Measurements from ENCODE around the gene MCRIP1. TPM values are rescaled to one million over a fixed set of nuclear protein-coding genes. Genes with fewer than 3 reads are reported as not detected.

The MCRIP1 gene
- total RNA-seq, 1 experiment from 2014 or later: 115 TPM

DNA sequence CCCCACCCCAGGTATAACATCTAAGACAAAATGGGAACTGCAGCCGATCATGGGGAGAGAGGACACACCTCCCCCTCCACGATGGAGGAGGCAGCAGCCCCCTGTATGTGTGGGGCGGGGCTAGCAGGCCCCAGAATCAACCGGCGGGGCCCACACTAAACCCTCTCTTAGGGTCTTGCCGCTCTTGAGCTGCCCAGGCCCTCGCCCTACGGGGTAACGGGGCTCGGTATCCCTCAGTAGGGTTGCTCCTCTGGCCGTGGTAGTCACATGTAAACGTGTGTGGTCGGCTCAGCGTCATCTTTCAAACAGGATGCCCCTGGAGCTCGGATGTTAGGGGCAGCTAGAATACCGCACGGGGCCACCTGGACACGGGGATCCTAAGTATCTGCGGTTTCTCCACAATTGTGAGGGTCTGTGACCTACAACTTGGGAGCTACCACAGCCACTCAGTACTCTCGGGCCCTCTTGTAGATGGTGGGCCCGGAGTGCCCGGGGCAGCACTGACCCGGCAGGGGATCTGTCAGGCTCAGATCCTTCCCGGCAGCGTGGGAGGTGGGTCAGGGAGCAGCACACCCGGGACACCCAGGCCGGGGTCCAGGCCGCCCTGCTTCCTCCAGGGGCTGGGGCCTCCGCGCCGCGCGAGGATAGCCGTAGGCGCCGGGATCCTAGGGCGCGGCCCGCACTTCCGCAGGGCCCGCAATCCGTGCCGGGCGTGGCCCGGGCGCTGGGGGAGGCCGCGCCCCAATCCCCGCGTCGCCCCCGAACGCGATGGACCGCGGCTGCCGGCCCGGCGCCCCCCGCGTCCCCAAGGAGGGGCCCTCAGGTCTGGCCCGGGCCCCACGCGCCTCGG is 37.3 kb upstream of the MCRIP1 start:
- peaks cover 9% of the 10 kb centered on the region; the same call in 1 of the 2 replicates for H3K36me3 ChIP-seq (ENCODE audit: control insufficient read depth, insufficient read depth, low read length)
- CTCF ChIA-PET: no interaction called here
- DNase-seq (ENCODE audit: low read depth, low spot score): no peak
- TF ChIP-seq TCF7L2 (IDR thresholded peaks at IDR 0.05; ENCODE audit: low read depth, low read length) (no peak; the same call in 1 of the 2 replicates), SIN3A (IDR thresholded peaks at IDR 0.05; ENCODE audit: borderline replicate concordance, insufficient read depth, low read depth, low read length) (no peak), POLR2AphosphoS5 (IDR thresholded peaks at IDR 0.05; ENCODE audit: low read depth, low read length) (no peak; the same call in 1 of the 2 replicates)
- TF ChIP-seq, protein P1, sequence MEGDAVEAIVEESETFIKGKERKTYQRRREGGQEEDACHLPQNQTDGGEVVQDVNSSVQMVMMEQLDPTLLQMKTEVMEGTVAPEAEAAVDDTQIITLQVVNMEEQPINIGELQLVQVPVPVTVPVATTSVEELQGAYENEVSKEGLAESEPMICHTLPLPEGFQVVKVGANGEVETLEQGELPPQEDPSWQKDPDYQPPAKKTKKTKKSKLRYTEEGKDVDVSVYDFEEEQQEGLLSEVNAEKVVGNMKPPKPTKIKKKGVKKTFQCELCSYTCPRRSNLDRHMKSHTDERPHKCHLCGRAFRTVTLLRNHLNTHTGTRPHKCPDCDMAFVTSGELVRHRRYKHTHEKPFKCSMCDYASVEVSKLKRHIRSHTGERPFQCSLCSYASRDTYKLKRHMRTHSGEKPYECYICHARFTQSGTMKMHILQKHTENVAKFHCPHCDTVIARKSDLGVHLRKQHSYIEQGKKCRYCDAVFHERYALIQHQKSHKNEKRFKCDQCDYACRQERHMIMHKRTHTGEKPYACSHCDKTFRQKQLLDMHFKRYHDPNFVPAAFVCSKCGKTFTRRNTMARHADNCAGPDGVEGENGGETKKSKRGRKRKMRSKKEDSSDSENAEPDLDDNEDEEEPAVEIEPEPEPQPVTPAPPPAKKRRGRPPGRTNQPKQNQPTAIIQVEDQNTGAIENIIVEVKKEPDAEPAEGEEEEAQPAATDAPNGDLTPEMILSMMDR (IDR thresholded peaks at IDR 0.05): no peak
- TF ChIP-seq, protein P2, sequence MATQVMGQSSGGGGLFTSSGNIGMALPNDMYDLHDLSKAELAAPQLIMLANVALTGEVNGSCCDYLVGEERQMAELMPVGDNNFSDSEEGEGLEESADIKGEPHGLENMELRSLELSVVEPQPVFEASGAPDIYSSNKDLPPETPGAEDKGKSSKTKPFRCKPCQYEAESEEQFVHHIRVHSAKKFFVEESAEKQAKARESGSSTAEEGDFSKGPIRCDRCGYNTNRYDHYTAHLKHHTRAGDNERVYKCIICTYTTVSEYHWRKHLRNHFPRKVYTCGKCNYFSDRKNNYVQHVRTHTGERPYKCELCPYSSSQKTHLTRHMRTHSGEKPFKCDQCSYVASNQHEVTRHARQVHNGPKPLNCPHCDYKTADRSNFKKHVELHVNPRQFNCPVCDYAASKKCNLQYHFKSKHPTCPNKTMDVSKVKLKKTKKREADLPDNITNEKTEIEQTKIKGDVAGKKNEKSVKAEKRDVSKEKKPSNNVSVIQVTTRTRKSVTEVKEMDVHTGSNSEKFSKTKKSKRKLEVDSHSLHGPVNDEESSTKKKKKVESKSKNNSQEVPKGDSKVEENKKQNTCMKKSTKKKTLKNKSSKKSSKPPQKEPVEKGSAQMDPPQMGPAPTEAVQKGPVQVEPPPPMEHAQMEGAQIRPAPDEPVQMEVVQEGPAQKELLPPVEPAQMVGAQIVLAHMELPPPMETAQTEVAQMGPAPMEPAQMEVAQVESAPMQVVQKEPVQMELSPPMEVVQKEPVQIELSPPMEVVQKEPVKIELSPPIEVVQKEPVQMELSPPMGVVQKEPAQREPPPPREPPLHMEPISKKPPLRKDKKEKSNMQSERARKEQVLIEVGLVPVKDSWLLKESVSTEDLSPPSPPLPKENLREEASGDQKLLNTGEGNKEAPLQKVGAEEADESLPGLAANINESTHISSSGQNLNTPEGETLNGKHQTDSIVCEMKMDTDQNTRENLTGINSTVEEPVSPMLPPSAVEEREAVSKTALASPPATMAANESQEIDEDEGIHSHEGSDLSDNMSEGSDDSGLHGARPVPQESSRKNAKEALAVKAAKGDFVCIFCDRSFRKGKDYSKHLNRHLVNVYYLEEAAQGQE (IDR thresholded peaks at IDR 0.05; ENCODE audit: insufficient read depth in 1 of 2, low read depth in 2 of 2, low read length in 1 of 2): no peak
- peak overlapping the region; percentile 77 to 93 for H3K4me3 ChIP-seq (ENCODE audit: low read depth in 2 of 2, low read length in 2 of 2)
- peak overlapping the region; percentile 98 for H3K27ac ChIP-seq (ENCODE audit: low read length)
- peaks cover 53% of the 10 kb centered on the region for H3K4me1 ChIP-seq (ENCODE audit: control insufficient read depth, insufficient read depth, low read length)
- in situ Hi-C loops (cut with HindIII; ENCODE audit: low pct_unique_long_range_greater_than_20kb, low sequenced_read_pairs): no loop called here
- POLR2A ChIA-PET: interaction anchor here (0.6 to 0.9 kb wide), 2 partner anchors 149 to 1241 kb away, joined by 3 read pairs; no protein-coding TSS in a partner anchor
- H3K27me3 ChIP-seq (ENCODE audit: control insufficient read depth, insufficient read depth, low read length): no peaks in the 10 kb centered on the region
- intact Hi-C loops (cut with micrococcal nuclease; ENCODE audit: unreplicated experiment): no loop called here
- ATAC-seq: peak; percentile 1
- no TSS peak for BruUV-seq (replicated peaks)
- no peaks in the 10 kb centered on the region for H3K9me3 ChIP-seq (ENCODE audit: control insufficient read depth, insufficient read depth, low read depth, low read length)

DNA sequence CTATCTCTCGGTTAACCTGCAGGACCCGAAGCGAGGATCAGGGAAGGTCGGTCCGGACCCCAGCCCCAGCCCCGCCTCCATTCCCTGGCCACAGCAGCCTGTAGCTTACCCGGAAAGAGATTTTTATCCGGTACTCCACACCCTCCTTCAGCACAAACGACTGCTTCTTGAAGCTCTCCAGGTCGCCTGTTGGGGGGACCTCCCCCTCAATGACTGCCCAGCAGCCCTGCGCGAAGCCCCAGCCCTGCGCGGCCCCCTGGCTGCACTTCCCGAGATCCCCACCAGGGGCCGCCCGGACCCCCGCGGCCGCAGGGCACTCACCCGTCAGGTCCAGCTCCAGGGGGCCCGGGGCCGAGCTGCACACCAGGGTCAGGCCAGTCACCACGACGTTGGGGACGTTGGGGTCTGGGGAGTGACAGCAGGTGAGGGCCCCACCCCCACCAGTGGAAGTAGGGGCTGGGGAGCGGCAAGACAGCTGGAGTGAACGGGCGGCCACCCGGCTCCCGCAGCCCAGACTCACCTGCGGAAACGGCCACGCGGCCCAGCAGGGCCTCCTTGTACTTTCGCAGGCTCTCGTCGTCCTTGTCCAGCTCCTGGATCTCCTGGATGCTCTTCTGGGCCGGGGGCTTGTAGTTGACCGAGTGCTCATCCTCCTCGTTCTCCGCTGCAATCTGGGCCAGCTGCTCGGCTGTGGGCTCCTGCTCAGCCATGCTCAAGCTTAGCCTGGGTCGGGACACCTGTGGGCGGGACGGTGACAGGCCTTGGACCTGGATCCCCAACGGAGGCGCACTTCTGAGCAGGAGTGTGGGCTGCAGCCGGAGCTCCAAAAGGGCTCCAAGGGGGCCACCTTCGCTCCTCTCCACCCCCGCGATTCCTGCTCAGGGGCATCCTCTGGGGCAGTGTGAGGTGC is 36.4 kb upstream of the MCRIP1 start:
- no peak for DNase-seq (ENCODE audit: low read depth, low spot score)
- in situ Hi-C loops (cut with HindIII; ENCODE audit: low pct_unique_long_range_greater_than_20kb, low sequenced_read_pairs): no loop called here
- Histone ChIP-seq H3K27me3 (ENCODE audit: control insufficient read depth, insufficient read depth, low read length) (no peaks in the 10 kb centered on the region), H3K36me3 (ENCODE audit: control insufficient read depth, insufficient read depth, low read length) (peaks cover 9% of the 10 kb centered on the region; the same call in 1 of the 2 replicates), H3K9me3 (ENCODE audit: control insufficient read depth, insufficient read depth, low read depth, low read length) (no peaks in the 10 kb centered on the region), H3K4me3 (ENCODE audit: low read depth in 2 of 2, low read length in 2 of 2) (peak overlapping the region; percentile 77 to 93), H3K4me1 (ENCODE audit: control insufficient read depth, insufficient read depth, low read length) (peaks cover 54% of the 10 kb centered on the region), H3K27ac (ENCODE audit: low read length) (peak overlapping the region; percentile 98)
- intact Hi-C loops (cut with micrococcal nuclease; ENCODE audit: unreplicated experiment): loop anchor here (10.0 kb wide), 1 partner anchor 155 kb away; the partner anchor contains the start of genes CENPX and LRRC45
- ChIA-PET POLR2A (interaction anchor here (0.9 kb wide), 2 partner anchors 56 to 150 kb away, joined by 3 read pairs; no protein-coding TSS in a partner anchor), CTCF (interaction anchor here (0.6 kb wide), 1 partner anchor 474 kb away, joined by 7 read pairs; no protein-coding TSS in a partner anchor)
- peak; percentile 9 for ATAC-seq
- BruUV-seq (replicated peaks): no TSS peak
- 0 out of 2 replicates have a peak, but pooled peaks have one; percentile 4 for TF ChIP-seq TCF7L2 (IDR thresholded peaks at IDR 0.05; ENCODE audit: low read depth, low read length)
- TF ChIP-seq POLR2AphosphoS5 (IDR thresholded peaks at IDR 0.05; ENCODE audit: low read depth, low read length): no peak
- TF ChIP-seq, protein P1 (IDR thresholded peaks at IDR 0.05): peak; percentile 99
- TF ChIP-seq SIN3A (IDR thresholded peaks at IDR 0.05; ENCODE audit: borderline replicate concordance, insufficient read depth, low read depth, low read length): peak; percentile 81; the same call in 1 of the 2 replicates
